GM19035 (cell line): ENCODE results near the gene ADARB2.

Source experiments
- ATAC-seq: cut with Tn5 transposase; IDR thresholded peaks from one replicate; pipeline ENCODE4 v1.9.1; 2021; ENCODE audit not compliant: unreplicated experiment

ADARB2 gene

GRCh38 chr10:1736144-1736971, 967 bp downstream of the ADARB2 start:
- no peak for ATAC-seq

DNA sequence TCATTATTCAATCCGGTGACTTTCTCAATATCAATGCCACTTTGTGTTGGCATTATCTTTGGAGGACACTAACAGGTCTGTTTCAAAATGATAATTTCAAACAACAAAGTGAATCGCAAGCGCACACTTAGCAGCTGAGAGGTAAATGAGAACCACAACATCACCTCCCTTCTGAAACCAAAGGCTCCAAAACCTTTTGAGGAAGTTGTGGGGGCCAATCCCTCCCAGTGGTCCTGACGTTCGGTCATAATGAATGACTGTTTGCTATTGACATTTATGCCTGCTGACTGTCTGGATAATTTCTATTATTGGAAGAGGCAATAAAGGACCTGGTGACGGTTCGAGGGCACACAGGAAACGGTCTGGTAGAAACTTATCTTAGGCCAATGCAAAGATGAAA, 1.8 kb downstream of the ADARB2 start:
- ATAC-seq = no peak

DNA sequence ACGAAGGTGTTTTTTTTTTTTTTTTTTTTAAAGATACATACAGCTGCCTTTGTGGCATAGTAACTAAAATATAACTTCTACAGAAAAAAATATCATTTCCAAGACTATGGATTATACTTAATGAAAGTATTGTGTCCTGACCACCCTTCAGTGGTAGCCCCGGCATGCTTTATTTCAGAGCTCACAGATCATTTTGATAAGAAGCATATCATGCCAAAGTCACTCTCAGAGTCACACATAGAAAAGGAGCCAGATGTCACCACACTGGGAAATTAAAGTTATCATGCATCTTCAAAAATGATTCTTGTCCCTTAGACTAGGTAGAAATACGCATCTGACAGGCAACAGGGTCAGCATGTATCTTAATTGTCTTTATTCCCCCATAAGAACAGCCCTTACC, 3.0 kb downstream of the ADARB2 start:
- no peak for ATAC-seq

DNA sequence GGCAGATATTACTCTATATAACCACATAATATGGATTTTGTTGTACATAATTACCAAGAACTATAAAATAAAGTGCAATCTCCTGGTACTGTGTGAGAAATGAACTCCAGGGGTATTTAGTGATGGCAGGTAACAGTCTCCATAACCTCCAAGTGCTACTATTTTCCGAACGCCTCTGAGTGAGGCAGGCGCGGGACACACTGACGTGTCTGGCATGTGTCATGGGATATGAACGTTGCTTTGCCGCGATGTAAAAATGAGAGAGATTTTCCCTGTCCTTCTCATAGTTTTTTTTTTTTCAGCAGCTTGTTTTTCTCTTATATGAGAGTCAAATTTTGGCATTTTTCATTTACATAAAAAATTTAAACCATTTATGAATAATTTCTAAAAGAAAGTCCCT, 3.6 kb downstream of the ADARB2 start:
- ATAC-seq = no peak

DNA sequence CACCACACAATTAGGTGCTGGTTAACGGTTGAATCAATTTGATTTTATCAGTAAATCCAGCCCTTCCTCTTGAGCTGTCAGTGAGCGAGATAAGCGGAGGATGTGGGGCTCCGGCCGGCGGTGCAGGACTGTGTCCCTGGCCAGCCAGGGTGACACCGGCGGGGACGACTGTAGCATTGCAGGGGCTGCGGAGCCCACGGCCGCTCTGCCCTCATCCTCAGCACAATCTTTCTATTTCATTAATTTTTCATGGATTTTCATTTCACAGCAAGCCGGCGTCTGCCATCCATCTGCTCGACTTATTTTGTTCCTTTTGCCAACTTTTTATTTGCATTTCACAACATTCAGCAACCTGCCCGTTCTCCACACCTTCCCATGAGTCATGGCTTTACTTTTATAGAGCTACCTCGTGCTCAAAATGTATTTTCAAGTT, 4.7 kb downstream of the ADARB2 start:
- no peak for ATAC-seq

DNA sequence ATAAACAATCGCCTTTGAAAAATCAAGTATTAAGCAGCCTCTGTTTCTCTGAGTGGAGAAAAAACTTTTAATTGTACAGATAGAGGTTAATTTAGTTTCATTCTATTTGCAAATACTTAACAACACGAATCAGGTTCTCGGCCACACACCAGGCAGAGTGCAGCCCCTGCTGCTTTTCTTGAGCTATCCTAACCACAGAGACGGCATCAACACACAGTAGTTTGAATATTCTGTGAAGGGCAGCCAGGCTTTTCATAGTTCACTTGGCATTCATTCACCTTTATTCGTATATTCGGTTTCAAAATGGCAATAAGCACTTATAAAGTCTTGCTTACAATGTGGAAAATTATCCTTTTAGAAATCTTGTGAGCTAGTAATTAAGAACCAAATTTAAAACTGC, 5.7 kb downstream of the ADARB2 start:
- no peak for ATAC-seq

GRCh38 chr10:1729751-1730150, 7.6 kb downstream of the ADARB2 start:
- no peak for ATAC-seq

DNA sequence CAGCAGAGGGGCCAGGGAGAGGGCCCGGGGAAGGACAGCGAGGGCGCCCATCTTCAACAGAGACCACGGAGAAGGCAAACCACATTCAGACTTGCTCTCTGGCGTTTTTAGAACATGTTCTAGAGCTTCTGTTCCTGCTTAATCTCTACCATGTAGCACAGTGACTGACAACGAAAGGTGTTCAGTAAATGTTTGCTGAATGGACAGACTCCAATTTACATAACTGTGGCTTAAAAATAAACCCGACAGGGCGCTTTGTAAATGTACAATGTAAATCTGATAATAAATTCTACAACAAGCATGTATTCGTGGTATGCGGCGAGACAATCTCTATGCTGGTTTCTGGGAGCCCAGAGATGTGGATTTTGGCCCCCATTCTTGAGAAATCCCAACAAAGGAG, 10.5 kb downstream of the ADARB2 start:
- ATAC-seq = no peak

DNA sequence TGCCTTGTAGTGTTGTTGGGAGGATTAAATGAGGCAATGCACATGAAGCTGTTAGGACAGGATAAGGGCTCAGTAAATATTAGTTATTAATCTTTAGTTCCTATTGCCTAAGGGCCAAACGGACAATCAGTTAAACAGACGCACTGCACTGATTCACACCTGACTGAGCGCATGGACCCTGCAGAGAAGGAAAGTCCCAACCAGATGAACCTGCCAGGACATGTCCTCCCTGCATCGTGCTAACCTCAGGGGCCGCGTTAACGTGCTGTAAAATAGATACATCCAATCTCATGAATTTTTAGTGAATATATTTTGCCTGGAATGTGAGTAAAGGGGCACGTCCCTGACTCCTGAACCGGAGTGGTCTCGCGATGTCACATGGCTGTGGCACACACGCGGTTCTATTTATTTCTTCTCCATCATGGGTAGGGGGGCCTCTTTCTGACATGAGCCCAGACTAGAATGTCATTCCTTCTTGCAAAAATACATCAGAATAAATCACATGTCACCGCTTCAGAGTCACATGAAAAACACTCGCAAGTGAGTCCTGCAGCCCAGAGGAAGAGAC, 12.3 kb downstream of the ADARB2 start:
- no peak for ATAC-seq

DNA sequence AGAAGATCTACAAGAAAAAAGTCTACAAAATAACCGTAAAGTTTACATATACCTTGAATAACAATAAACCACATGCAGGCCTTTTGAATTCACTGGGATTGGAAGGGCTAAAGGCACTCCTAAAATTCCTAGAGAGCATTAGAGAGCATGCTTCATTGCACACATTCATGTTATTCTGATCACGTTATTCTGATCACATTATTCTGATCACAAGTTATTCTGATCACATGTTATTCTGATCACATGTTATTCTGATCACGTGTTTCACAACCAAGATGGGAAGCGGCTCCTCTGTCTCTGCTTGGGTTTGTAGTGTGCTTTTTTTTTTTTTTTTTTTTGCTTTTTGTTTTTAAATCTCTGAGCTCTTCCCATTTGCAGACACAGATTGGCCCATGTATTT, 20.5 kb downstream of the ADARB2 start:
- no peak for ATAC-seq

- no peak for ATAC-seq
These were observed 21.5 kb downstream of the ADARB2 start for GRCh38 chr10:1715821-1716220.

- ATAC-seq = no peak
These were observed 24.2 kb downstream of the ADARB2 start for GRCh38 chr10:1712944-1713671.

GRCh38 chr10:1712314-1712713, 25.0 kb downstream of the ADARB2 start:
- no peak for ATAC-seq

DNA sequence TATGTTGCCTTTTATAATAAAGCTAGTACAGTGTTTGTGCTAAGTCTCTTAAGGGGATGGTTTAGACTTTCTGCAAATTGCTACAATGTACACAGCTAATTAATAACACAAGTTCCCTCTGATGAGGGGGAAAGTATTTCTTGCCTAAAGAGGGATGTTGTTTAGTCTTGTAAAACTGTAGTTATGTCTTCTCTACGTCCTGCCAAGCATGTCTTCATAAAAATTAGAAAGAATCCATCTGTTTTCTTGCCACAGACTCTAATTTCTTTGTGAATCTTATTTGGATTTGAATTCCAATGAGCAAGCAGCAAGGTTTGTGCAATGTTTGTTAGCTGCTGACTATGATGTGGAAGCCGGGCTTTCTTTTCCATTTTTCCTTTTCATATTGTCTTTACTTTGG, 28.2 kb downstream of the ADARB2 start:
- no peak for ATAC-seq

GRCh38 chr10:1708746-1709145, 28.6 kb downstream of the ADARB2 start:
- ATAC-seq = no peak

DNA sequence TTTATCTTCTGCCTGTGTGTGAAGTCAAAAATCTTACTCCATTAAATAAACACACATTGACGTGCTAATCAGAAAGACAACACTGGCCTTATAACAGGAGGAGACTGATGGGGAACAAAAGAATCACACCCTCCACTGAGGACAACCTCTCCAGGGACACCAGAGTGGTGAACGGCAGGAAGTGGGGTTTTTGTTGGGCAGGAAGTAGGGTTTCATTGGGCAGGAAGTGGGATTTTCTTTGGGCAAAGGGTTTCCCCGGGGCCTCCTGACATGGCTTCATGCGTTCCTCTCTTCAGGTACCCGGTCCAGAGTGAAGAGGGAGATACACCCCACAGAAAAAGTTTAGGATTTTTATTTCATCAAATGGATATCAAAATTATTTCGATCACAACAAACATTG, 30.6 kb downstream of the ADARB2 start:
- no peak for ATAC-seq

GRCh38 chr10:1706256-1706655, 31.1 kb downstream of the ADARB2 start:
- no peak for ATAC-seq

DNA sequence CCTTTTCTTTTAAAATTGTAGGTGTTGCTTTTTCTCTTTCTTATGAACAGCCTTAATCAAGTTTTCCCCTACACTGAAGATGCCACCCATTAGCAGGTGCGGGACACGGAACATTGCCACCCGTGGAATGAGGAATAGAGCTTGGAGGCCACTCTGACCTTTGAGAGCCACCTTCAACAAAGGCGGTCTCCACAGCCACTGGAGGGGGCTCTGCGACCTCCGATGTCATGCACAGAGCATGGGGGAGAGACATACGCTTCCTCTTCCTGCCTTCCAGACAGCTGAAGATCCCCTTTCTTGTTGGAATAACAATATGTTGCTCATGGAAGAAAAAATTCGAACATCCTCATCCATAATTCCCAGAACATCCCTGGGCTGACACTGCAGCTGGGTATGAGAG, 39.1 kb downstream of the ADARB2 start:
- ATAC-seq = no peak

GRCh38 chr10:1696106-1696505, 41.2 kb downstream of the ADARB2 start:
- no peak for ATAC-seq

- ATAC-seq = no peak
These were observed 47.2 kb downstream of the ADARB2 start for GRCh38 chr10:1690086-1690485.

- no peak for ATAC-seq
These were observed 48.8 kb downstream of the ADARB2 start for GRCh38 chr10:1688531-1688930.

DNA sequence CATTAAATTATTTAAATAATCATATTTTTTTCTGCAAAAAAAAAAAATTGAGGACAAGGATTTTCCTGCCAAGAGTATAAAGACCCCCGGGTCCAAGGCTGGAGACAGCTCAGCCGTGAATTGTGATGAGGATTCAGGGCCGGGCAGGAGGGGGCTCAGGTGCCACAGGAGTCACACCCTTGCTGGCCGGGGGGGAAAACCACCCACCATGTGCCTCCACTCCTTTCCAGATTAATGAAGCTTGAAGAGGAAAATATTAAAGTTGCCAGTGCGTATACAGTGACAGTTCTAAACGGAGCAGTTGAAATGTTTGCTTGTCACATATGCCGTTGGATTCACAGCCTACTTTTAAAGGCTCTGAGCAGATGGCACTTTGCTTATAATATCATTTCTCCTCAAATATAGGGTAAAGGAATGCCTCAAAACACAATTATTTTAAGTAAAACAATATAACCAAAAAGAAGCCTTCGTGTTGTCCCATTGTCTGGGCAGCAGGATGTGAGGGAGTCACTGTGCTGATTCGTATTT, 49.6 kb downstream of the ADARB2 start:
- no peak for ATAC-seq
